T-helper 1 cell treated with Interleukin-12 subunit alpha and Interleukin-12 subunit beta and Interleukin-4 antibody, amounts not matched to agents 30 ng/mL and 1 ng/mL, for 36 hours (primary cell): Measurements from ENCODE around the gene C1orf167. TPM values are rescaled to one million over a fixed set of nuclear protein-coding genes. Genes with fewer than 3 reads are reported as not detected.

Experiments
- intact Hi-C: fragments of 100-400 bp; cut with micrococcal nuclease; formaldehyde crosslinking; loops from one replicate; pipeline ENCODE4 v1.15.1; 2024
- total RNA-seq: library from RNA; stranded (reverse); gene quantifications from 2 replicates; pipeline ENCODE4 v1.2.3, GENCODE V29; 2022

The C1orf167 gene, protein sequence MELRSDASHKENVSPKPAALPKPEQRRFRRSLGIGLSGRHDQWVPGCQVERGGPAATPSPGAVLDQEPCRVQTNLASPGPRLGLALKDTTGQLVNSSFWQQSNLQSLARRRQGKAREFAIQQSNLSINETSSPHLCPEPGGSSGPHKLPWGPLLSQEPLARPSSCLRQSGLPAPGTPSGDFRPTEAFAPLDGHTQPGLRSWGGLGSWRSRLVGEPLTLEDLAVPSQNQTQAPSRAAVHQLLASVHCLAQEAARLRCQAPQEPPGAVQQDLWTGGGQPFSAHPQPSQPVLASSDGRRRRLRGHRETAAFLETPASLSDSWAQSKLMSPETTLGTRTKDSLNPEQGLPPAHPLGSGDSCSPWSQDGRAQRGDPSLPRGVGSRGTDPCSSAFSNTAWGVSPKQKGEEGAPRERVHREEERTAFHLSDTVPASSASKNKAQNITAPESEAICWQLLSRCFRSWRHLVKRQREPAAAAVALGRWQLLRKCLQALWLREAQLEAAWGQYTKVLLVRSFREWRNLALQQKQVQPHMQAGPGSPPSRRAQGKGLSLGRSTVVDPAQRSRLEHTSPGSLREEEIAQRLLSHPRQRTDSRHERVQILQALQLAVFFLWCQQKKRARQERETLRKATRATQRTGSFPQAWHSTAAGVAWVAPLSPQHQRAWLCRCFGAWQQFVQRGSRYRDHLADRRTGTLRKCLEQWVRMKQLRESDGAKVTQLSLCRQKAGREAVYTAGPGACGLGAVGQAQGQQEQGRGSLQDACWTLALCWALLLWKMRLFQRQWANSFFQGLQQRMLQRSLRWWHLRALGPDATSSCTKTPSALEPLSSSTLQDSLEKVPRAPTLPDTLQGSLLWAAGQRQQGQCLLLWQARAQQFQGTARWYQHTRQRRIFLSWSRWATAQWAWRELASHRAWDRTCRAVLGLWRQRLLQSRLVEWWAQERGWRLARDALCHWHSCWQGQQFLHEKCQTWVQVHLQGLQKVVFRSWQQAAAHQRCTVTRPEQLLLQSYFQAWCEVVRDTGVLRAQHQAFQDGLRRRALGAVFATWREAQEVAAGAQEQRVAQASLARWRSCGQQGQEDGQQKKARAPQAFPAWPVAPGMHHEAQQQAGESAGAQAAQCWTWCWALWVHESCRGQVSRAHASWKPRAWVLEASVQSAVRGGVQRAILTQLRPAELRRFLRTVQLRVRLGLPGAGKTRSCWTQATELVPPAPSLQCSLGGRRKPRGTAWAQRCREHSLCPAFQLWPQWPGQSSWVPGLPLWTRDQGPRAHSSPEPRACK (N-terminal part only)
- not detected in 2 replicates for total RNA-seq

DNA sequence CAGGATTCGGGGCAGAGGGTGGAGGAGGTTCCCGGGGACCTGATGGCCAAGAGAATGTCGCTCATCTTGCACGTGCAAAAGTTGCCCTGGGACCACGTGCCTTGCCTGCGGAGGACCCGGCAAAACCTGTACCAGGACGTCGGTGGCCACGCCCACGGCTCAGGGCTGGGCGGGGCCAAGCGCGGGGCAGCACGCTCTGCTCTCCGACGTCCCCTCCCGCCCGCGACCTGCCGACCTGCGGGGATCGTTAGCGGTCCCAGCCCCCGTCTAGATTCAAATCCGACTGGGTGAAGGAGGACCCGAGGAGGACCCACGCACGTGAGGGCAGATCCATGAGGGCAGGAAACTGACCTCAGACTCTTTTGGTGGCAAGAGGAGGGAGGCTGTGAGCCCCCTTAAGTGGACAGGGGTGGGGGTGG lies at the start of gene C1orf167:
Gene C1orf167 (plus strand): TSS at position 206 of the 419 bp plus-strand sequence. CDS start 2,208 bp downstream, outside the sequence.
- intact Hi-C loops, result no loop called here

DNA sequence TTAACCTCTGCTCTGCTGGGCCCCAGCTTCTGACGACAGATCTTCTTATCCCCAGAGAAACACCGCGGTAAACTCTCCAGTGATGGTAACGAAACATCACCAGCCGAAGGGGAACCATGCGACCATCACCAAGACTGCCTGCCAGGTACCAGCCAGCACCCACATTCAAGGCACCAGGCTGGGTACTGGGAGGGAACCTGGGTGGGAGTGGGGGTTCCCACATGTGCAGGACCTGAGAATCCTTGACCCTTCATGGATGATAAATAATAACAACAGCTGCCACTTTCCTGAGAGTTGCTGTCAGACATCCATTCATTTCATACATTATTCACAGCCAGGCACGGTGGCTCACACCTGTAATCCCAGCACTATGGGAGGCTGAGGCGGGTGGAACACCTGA lies 49.7 kb upstream of the C1orf167 start:
- intact Hi-C loops, result no loop called here

DNA sequence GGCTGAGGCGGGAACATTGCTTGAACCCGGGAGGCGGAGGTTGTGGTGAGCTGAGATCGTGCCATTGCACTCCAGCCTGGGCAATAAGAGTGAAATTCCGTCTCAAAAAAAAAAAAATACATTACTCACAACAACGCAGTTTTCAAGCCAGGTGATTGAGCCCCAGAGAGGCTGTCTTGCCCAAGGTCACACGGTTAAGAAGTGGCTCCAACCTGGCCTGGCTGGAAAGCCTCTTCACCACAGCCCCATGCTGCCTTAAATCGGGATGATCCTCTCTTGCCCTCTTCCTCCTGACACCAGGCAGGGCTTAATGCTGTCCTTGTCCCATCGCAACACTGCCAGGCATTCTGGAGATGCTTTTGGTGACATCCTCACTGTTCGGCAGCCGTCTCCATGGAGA lies 48.9 kb upstream of the C1orf167 start:
- intact Hi-C loops, result no loop called here

DNA sequence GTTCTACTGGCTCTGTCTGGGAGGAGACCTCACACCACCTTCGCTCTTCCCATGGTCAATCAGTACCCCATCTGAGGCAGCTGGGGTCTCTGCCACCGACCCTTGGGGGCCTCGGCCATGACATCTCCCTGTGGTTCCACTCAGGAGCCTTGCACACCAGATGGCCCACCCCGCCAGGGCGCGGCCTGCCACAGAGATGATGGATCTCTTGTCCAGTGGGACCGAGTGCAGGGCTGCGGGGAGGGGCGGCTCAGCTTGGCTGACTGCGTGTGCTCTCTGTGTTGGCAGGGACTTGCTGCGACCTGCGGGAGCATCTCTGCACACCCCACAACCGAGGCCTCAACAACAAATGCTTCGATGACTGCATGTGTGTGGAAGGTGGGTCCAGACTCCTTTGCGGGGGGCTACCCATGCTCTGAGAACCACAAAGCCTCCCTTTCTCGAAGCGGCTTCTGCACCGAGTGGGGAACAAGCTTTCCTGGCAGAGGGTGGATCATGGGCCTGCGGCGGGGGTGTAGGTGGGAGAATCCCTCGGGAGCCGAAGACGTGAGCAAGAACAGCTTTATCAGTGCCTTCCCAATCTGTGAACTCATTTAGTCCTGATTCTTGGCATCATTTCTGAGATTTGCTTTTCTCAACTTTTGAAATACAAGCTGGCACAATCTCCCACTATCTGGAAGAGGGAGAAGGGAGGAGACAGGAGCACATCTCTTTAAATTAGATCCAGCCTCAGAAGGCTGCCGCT lies 47.0 kb upstream of the C1orf167 start:
- intact Hi-C loops, result no loop called here

DNA sequence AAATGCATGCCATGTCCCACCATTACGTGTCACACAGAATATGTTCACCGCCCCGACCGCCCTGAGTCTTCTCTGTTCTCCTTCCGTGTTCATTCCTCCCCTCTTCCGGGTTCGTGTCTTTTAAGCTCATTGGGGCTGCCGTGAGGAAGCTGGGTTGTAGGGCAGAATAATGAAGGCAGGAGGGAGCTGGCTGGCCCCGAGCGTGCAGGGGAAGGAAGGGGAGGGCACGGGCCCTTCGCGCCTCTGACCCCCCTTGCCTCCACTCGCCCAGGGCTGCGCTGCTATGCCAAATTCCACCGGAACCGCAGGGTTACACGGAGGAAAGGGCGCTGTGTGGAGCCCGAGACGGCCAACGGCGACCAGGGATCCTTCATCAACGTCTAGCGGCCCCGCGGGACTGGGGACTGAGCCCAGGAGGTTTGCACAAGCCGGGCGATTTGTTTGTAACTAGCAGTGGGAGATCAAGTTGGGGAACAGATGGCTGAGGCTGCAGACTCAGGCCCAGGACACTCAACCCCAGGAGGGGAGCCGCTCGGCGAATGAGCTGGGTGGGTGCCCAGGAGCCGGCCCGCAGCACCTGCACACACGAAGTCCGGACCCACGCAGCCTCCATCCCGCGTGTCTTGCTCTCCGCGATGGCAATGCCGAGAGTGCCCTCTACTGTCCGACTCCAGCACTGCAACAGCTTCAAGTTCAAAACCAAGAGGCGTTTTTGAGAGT lies 42.5 kb upstream of the C1orf167 start:
- intact Hi-C loops, result loop anchor here (1.0 to 2.0 kb wide), 10 partner anchors 11 to 682 kb away; partner anchors contain the start of genes AGTRAP, FBXO6, MAD2L2 and MTOR

DNA sequence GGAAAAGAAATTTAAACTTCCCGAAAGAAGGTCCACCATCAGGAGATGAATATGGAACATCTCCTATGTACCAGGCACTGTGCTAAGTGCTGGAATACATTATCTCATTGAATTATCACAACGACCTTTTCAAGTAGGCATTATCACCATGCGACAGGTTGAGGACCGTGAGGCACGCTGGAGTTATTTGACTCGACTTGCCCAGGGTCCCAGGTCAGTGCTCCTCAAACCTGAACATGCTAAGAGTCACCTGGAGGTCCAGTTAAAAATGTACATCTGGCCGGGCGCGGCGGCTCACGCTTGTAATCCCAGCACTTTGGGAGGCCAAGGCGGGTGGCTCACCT lies 42.0 kb upstream of the C1orf167 start:
- intact Hi-C loops, result no loop called here

DNA sequence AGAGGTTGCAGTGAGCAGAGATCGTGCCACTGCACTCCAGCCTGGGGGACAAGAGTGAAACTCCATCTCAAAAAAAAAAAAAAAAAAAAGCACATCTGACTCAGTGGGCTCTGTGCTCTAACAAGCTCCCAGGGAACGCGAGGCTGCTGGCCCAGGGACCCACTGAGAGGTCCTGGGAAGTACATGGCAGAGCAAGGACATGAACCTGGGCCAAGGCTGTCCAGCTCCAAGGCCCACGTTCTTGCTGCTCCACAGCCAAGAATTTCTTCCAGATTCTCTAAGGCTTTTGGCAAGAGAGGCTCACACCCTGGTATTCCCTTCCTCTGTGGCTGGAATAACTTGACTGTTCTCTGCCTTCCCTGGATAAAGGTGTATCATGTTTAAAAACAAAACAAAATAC lies 41.5 kb upstream of the C1orf167 start:
- intact Hi-C loops, result no loop called here

DNA sequence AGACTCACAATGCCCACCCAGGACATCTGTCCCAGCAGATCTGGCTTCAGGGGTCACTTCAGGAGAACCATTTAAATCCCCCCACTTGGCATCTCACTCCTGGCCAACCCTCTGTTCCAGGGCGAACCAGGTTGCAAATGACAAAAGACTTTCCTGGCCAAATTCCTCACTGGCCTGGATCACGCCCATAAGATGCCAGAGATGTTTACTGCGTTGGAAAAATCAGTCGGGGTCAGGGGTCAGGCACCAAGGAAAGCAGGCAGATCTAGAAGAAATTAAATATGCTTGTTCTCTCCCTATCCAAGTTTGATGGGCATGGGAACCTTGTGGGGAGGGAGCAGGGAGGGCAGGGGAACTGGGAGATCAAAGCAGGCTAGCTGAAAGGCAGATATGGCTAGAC lies 40.7 kb upstream of the C1orf167 start:
- intact Hi-C loops, result no loop called here

DNA sequence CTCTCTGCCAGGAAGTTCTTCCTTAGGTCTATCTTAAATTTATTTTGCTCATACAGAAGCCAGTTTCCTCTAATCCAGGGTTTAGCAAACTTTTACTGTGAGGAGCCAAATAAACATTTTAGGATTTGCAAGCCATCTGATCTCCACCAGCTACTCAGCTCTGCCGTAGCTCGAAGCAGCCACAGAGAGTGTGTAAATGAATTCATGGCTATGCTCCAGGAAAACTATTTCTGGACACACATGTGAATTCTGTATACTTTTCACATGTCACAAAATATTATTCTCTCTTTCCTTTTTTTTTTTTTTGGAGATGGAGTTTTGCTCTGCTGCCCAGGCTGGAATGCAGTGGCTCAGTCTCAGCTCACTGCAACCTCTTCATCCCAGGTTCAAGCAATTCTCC lies 39.5 kb upstream of the C1orf167 start:
- intact Hi-C loops, result no loop called here

DNA sequence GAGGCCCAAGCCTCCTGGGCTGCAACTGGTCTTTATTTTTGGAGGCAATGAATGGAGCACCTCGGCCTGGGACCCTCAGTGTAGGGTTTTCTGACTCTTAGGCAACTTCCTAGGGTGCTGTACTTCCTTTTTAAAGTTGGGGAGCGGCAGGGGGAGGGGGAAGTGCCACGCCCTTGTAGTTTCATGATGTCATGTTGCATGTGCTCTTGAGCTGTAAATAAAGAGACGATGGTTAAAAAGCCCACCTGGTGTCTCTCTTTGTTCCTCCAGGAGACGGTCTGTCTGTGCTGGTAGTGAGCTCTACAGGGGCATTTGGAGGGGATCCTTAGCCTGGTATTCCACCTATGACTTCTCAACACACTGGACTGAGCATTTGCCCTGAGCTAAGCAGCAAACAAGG lies 36.4 kb upstream of the C1orf167 start:
- intact Hi-C loops, result no loop called here

DNA sequence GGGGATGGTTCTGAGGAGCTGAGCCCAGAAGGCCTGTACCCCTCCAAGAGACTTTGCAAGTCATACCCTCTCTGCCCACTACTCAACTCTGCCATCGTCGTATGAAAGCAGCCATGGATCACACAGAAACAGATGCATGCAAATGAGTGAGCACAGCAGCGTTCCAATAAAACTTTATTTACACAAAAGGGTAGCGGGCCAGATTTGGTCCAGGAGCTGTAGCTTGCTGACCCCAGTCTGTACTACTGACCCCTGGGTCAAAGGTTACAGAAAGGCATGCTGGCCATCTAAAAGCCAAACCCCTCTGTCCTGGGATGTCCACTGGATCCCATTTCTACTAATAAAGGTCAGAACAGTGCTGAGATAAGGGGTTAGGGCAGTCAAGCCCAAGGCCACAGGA lies 34.9 kb upstream of the C1orf167 start:
- intact Hi-C loops, result no loop called here

DNA sequence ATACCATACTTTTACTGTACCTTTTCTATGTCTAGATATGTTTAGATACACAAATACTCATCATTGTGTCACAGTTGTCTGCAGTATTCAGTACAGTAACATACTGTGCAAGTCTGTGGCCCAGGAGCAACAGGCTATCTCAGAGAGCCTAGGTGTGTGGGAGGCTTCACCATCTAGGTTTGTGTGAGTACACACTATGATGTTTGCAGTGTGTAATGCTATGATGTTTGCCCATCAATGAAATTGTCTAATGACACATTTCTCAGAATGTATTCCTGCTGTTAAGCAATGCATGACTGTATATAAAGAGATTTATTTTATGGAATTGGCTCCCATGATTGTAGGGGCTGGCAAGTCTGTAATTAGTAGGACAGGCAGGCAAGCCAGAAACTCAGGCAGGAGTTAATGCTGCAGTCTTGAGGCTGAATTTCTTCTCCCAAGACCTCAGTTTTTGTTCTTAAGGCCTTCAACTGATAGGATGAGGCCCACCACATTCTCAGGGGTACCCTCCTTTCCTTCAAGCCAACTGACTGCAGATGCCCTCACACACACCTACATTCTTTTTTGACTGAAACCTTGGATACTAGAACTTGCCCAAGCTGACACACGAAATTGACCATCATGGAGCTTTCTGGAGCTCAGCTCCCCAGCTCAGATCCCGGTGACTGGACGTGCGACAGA lies 33.7 kb upstream of the C1orf167 start:
- intact Hi-C loops, result no loop called here

DNA sequence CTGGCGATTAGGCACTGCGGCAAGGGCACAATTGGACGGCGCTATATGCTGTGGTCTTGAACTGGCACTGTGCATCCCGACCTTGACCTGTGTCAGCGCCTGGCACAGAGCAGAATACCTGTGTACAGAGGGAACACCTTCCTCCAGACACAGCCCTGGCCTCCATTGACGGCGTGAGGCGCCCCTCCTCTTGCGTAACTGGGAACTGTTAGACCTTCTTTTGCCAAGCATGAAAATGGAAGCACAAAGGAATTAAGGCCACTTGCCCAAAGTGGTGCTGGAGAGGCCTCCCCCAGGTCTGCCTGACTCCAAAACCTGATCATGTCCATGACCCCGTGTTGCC lies 32.9 kb upstream of the C1orf167 start:
- intact Hi-C loops, result no loop called here

DNA sequence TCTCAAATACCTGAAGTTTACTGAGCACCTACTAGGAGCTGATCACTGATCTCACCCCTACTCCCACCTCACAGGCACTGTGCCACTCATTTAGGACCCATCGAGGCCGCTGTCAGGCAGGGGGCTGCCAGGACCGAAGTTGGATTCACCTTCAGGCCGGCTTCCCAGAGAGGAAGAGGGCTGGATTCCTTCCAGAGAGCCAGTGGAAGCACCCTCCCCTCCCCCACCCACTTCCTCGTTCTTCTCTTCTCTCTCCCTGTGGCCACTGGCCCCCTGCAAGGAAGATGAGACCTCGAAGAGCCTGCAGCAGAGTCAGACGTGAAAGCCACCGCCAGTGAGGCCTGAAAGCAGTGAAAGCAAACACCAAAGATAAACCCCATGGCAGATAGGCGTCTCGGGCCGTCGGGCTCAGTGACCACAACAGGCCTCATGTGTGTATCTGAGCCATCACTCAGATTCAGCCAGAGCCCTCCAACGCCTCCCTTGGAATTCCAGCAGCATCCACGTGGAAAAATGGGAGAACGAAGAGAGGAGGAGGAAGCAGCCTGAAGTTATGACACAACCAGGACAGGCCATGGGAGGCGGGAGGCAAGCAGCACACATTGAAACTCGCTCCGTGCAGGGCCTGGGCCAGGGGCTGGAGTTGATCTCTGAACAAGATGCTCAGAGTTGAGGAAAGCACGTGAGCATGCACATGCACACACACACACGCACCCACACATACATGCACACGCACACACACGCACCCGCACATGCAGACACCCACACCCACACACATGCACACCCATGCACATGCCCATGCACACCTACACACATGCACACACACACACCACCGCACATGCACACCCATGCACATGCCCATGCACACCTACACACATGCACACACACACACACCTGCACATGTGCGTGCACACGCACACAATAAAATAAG lies 32.2 kb upstream of the C1orf167 start:
- intact Hi-C loops, result loop anchor here (1.0 kb wide), 2 partner anchors 10 to 180 kb away; no protein-coding TSS in a partner anchor

DNA sequence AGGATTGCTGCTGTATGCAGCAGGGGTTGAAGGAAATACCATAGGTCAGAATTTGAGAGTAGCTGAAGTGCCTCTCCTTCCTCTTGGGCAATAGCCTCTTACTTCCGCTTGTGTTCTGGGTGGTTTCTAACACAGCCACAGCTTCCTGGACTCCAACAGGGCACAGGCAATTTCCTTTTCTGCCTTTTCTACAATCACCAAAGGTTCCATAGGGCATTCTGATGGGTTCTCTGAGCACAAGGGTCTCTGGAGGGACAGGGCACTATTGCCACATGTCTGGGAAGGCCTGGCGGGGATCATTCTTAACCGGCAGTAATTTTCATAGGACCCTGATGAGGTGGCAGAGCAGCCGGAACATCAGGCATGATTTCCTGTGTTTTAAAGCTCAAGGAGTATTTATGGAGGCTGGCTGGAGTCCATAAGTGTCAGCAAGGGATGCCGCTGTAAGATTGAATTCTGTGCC lies 31.5 kb upstream of the C1orf167 start:
- intact Hi-C loops, result loop anchor here (1.0 kb wide), 2 partner anchors 11 to 179 kb away; no protein-coding TSS in a partner anchor

DNA sequence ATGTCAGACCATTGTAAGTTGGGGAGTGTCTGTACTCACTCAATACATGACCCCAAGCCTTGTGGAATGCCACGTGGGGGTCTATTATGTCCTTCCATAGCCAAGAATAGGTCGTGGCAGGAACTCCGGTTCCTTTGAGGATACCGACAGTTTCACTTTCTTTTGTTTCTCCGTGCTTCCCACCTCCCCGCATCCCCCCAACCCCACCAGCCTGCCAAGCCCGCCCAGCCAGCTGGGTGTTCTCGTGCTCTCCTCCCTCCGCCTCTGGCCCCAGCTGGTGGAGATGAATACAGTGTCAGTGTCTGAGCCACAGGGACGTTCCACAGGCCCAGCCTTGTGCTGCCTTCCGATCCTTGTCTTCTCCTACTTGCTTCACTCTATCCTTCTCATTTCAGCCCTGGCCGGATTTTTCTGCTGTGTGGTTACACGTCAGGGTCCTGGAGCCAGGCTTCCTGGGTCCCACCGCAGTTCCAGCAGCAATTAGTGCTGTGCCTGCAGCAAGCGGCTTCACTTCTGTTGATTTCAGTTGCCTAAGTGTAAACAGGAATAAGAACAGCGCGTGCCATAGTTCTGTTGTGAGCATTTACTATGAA lies 30.2 kb upstream of the C1orf167 start:
- intact Hi-C loops, result no loop called here

DNA sequence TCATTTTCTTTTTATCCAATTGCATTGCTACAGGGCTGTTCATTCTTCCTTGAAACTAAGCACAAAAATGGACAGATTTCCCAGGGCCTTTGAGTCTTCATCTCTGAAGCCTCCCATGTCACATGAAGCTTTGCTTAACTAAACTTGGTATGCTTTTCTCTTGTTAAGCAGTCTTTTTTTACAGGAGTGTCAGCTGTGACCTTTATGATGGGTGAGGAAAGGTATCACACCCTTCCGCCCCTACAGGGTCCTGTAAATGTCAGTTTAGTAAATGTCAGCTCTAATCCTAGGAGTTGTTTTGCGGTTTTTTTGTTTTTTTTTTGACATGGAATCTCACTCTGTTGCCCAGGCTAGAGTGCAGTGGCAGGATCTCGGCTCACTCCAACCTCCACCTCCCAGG lies 28.7 kb upstream of the C1orf167 start:
- intact Hi-C loops, result no loop called here

DNA sequence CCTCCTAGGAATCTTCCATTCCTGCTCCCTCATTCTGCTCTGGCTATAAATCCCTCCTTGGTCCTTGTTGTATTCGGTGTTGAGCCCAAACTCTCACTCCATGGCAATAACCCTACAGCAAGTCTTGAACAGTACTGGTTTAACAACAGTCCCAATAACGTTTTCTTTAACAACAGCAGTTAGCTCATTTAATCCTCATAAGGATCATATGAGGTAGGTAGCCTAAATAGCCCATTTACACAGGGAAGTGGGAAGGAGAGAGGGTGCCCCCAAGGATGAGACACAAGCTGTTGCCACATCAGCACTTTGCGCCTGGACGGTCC lies 26.5 kb upstream of the C1orf167 start:
- intact Hi-C loops, result loop anchor here (5.0 kb wide), 1 partner anchor 83 kb away; the partner anchor contains the start of genes FBXO2 and FBXO44
